HG02885 (cell line): Measurements from ENCODE around the gene SDCCAG8.

ENCODE experiments used
- ATAC-seq: cut with Tn5 transposase; IDR thresholded peaks from one replicate; pipeline ENCODE4 v1.9.1; 2021; ENCODE audit warnings: mild to moderate bottlenecking; ENCODE audit not compliant: unreplicated experiment, poor library complexity

Gene SDCCAG8

DNA sequence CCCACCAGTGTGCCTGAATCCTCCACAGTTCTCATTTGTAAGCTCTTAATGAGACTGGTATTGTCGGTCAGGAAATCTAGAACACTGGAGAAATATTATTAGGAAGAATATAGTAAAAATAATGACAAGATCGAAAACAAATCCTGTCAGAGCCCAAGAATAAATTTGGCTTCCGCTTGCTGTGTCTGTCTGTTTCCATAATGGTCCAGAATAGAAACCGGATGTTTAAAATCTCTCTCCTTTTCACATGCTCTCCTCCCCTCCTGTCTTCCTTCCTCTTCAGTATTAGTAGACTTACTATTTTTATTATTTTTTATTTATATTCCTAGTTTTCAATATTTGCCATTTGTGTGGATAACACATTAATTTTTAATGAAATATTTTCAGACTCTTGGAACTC, 187.7 kb downstream of the SDCCAG8 start:
- ATAC-seq: no peak

DNA sequence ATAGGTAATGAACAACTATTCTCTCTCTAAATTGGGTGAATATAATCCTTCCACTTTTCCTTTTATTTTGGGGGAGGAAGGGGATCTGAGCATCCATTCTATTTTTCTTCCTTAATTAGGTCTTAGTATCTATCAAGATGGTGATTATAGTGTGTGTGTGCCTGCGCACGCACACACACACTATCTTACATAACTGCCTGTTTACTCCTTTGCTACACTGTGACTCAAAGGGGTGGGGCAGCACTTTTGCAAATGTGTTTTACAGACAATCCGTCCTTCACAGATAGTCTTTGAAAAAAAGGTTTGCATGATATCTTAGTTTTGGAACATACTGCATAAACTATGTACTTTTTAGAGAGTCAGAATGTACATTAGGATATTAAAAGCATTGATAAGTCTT, 191.5 kb downstream of the SDCCAG8 start:
- no peak for ATAC-seq

DNA sequence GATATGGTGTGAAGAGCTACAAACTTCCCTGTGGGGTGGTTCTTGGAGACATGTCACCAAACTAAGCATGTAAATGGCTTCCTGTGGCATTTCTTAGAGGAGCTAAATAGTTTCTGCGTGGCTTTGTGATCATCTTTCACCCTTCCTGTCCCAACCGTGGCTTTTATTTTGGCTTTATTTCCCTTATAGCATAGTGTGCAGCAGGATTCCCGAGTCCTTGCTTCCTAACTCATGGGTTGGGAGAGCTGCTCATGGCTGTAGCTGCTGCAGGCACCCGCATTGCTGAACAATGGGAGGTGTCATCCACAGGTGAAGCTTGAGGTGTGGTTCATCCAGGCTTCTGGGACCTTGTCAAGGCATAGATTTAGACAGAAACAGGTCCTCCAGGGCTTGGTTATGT, 192.0 kb downstream of the SDCCAG8 start:
- ATAC-seq: no peak

DNA sequence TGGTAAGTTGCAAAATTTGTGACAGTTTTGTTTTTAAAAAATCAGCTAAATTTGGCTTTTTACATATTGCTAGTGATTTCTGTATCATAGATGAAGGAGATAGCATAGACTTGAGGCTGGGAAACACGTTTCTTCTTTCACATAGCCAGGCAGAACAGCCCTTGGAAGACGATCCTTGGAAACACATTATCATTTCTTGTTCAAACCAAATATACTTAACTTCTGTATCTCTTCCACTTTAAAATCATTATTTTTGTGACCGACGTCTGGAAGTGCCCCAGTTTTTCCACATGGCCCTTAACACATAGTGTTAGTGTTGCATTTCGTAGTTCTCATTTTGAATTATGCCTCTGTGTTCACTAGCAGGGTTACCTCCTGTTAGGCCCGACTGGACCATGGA, 193.5 kb downstream of the SDCCAG8 start:
- ATAC-seq: no peak

DNA sequence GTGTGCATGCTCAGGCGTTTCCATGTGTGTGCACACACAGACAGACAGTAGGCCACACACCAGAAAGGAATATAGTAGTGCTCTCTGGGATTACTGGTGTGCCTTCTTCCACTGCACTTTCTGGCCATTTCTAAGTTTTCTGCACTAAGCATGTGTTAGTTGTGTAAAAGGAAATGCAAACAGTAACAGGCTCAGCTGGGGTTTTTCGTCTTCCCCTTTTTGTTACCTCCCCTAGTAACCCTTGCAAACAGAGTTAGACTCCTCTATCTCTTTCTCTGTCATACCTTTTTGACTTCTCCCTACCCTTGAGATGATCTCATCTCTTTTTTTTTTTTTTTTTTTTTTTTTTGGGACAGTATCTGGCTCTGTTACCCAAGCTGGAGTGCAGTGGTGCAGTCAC, 196.3 kb downstream of the SDCCAG8 start:
- ATAC-seq: no peak

DNA sequence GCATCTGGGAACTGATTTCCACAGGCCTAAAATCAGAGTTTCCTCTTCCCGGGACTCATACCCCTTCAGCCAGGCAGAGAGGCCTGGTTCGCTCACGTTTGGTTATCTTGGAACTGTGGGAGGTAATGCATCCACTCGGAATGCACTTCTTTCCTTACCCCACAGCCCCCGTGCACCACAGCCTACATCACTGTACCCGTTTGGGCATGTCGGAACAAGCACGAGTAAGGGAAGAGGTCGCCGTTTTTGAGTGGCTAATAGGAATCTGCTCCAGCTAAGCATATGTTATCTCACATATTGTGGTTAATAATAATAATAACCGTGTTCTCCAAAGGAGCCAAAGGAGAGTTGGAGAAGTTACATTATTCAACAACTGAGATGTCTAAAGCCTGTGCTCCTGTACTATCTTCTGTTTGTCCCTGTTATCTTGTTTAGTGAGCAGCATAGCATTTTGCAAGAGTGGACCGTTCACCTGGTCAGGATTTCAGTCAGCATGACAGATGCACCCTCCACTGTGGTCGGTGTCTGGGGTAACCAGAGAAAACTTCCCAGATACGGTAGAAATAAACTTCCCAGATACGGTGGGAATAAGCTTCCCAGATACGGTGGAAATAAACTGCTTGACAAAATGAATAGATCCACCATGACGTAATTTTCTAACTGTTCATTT, 198.6 kb downstream of the SDCCAG8 start:
- no peak for ATAC-seq

DNA sequence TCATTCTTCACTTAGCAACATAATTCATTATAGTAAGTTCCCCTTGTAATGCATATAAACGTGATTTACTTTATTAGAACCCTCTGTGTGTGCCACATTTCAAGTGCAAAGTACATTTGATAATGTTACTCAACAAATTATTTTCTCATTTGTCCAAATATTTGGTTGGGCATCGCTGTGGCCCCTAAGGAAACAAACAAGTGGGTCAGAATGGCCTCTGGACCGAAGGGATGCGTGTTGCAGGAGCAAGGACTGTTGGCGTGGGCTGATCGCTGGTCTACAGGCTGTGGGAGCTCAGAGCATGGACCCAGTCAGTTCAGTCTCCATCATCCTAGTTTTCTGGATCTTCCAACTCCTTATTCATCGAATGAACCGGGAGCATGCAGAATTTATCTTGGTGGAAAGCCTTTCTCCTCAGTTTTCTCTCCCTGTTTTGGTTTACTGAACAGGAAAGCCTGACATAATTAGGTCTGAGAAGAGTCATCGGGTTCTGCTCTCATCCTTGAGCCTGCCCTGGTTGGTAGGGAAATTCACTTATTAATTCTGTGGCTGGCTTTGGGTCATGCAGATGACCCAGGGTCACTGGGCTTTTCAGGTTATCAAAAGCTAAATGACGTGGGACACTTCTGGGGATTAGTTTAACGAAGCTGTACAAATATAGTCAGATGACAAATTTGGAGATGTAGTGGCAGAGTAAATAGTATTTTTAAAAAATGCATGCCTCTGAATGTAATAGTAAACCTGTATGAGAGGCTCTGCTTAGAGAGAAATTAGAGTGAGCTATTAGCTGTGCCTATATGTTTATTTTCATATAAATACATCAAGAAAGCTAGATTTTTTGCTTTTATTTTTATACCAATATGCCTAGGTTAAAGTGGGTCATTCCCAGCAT, 200.2 kb downstream of the SDCCAG8 start:
- no peak for ATAC-seq

DNA sequence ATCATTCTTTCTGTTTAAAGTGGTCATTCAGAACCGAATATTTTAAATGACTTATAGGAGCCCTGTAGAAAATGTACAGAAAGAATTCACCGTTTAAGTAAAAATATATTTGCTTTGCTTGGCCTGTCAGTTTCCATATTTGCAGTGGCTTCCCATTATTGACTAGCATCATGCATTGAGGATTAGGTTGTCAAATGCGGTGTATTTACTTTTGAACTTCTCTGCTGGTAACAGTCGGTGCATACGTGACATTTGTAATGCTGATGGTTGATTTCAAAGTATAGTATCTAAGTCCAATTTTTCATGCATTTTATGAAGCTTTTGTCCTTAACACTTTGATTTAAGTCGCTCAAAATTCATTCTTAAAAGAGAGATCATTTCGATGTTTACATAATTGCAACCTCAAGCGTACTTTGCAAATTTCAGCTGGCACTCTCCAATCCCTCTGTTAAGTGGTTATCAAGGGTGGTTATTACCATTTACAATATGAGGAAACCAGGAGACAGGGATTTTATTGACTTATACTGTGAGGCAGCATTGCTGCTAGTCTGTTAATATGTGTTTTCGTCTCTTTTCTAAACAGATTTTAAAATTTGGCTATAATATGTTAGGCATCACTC, 201.6 kb downstream of the SDCCAG8 start:
- no peak for ATAC-seq

DNA sequence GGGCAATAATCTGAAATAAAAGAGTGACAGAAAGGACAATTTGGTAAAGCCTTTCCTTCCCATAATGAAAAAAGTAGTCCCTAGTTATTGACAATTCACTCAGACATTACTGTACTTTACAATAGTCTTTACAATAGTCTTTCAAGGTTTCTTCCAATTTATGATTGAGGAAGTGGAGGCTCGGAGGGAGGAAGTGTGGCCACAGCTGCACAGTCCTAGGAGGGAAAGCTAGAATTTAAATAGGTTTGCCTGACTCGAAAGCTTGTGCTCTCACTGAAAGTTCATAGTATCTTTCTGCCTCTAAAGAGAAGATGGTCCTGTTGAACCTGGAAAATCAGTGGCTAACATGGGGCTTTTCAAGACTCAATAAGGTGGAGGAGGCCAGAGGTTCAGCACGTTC, 203.2 kb downstream of the SDCCAG8 start:
- ATAC-seq: no peak

DNA sequence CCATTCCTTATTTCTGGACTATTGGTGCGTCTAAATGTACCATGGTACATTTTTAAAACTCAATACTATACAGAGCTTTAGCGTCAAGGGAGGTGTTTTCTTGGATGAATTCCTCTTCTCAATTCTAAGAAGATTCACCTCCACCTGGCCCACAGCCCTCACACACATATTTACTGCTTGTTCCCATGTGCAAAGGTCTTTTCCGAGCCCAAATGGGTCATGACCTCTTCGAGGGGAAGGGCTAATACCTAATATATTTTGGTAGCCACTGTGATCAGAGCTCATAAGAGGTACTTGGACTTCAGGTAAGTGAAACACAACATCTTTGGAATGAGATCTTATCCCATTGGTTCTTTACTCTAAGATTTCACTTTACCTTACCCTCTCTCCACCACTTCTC, 205.9 kb downstream of the SDCCAG8 start:
- no peak for ATAC-seq

DNA sequence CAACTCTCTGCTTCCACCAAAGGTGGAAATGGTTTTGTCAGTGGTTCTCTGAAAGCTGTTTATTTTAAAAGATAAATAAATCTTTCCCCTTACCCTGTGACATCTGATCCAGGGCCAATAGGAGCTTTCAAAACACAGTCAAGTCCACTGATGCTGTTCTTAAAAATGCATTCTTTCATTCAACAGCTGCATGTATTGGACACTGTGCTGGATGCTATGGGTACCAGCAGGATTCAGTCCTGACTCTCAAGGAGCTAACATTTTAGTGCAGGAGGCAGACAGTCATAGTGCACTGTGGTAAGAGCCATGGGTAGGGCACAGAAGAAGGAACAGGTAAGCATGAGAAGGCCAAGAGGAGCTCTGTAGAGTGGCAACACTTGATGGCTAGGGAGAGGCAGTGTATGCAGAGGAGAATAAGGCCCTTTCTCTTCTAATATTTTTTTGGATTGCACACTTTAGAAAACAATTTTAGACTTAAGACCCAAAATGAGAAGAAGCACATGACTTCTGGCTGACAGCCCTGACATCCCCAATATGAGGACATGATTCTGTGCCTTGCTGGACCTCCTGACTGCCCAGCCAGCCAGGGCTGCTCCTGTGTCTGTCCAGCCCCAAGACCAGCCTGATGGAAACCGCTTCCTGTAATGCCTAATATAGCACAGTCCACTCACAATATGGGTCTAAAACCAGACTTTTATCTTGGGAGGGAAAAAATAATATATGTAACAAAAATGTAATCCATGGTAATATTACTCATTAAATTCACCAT, 207.3 kb downstream of the SDCCAG8 start:
- ATAC-seq: no peak

DNA sequence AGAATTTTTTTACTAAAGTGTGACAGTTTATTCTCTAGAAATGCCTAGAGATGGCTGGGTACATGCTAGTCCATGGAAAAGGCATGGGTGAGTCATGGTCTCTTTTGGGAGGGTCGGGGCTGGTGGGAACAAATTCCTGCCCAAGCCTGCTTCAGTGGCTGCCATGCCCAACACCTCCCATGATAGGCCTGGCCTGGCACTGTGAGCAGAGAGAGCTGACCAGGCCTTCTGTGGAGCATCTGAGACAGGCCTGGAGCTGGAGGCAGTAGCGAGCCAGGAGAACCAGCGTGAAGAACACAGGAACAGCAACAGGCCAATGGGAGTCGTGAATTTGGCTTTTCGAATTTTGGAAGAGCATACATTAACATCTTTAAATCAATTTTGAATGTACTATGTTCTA, 209.2 kb downstream of the SDCCAG8 start:
- no peak for ATAC-seq

DNA sequence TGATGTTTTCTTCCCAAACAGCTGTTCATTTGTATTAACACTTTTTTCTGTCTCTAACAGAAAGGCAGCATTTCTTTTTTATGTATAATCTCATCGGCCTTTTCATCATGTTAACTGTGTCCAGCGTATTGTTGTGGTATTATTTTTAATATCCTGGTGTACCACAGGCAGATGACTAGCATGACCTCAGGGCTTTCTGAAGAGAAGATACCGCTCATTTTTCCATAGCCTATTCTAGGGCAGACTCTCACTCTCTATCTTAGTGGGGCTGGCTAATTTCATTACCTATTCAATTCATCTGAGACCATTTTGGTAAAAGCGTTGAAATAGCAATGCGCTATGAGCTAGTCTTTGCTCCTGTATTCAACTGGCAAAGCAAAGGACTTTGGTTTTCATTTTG, 209.9 kb downstream of the SDCCAG8 start:
- peak; percentile 87 for ATAC-seq

DNA sequence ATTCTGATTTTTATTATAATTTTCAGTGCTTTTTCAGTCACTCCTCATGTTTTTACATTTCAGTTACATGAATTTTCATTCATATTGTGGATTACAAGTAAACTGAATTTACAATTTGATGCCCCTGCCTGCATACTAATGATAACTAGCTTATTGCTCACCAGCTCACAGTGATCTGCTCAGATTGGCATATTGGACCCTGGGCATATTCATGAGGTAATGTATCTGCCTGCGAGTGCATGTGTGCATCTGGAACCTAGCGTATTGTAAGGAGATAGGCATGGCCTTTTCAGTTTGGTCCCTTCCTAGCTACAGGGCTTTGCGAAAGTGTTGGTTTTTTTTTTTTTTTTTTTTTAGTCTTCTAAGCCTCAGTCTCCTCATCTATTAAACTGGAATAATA, 213.7 kb downstream of the SDCCAG8 start:
- ATAC-seq: no peak

DNA sequence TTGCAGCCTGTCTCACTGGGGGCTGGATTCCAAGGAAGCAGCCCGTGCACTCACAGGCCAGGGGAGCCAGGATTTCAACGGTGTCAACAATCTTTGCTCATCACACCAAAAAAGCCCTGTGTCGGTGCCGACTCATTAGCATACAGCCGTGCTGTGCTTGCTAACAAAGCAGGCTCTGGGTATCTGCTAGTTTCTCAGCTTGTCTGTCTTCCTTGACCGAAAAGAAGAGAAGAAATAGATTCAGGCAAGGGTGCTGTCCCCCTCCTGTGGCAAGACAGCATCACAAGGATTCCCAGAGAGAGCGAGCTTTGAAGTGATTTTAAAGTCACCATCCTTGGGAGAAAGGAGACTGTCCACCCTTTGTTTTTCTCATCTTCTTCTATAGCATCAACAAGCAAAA, 214.7 kb downstream of the SDCCAG8 start:
- ATAC-seq: no peak

DNA sequence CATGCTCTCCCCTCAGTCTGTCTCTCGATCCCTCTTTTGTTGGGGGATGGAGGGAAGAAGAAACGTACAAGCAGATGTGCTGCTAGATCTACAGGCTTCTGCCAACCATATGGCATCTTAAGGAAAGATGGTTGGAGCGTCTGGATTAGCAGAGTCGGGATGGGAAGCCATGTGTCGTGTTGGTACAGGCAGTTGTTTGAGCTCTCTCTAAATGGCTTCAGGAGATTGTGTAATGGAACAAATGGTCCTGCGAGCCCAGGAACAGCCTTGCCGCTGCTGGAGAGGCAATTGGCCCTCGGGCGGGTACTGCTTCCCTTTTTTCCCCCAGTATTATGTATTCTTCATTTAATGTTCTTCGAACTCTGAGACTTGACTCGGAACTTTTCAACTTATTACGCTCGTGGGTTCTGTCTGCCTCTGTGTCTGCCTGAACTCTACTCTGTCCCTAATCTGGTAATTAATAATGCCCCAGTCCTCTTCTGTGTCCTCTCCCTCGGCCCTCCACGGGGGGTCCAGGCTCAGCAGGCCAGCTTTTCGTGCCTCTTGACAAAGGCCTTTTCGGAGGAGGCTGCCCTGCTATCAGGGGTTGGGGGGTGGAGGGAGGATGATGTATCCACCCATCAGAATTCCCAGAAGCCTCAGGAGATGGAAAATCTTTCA, 215.3 kb downstream of the SDCCAG8 start:
- ATAC-seq: no peak

DNA sequence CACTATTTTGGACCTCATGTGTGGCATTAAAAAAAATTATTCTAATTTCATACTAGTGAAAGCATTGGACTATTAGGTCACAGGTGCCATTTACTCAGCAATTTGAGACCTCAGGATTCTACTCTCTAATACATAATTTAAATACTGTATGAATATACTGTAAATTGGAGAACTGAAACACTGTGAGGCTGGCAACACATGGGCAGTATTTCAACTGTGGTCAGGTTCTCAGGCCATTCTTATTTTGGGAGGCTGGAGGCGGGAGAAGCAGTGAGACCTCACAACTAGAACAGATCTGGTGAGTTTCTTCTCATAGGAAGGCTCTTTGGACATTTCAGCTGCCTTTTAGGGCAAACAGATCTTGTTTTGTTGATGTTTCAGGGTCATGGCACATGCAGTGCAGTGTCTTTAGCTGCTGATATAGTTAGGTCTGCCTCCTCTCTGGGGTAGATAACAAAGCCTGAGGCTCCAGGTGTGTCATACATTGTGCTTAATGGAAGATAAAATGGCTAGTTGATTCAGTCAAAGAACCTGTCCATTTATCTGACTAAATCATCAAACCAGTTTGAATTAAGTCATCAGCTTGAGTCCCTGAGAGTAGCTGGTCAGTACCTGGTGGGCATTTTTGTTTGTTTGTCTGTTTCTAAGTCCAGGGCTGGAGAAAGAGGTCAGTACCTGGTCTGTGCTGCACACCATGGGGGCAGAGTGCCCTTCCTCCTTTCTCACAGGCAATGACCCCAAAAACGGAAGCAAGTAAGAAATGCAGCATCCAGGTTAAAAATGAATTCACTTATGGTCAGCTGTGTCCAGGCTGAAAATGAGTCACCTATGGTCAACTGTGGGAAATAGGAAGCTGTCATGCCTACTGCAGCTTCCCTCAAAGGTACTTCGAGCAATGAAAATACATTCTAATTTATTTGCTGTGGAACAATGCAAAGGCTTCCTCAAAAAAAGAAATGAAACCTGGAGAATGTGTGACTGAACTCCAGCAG, 216.2 kb downstream of the SDCCAG8 start:
- peak; percentile 90 for ATAC-seq

DNA sequence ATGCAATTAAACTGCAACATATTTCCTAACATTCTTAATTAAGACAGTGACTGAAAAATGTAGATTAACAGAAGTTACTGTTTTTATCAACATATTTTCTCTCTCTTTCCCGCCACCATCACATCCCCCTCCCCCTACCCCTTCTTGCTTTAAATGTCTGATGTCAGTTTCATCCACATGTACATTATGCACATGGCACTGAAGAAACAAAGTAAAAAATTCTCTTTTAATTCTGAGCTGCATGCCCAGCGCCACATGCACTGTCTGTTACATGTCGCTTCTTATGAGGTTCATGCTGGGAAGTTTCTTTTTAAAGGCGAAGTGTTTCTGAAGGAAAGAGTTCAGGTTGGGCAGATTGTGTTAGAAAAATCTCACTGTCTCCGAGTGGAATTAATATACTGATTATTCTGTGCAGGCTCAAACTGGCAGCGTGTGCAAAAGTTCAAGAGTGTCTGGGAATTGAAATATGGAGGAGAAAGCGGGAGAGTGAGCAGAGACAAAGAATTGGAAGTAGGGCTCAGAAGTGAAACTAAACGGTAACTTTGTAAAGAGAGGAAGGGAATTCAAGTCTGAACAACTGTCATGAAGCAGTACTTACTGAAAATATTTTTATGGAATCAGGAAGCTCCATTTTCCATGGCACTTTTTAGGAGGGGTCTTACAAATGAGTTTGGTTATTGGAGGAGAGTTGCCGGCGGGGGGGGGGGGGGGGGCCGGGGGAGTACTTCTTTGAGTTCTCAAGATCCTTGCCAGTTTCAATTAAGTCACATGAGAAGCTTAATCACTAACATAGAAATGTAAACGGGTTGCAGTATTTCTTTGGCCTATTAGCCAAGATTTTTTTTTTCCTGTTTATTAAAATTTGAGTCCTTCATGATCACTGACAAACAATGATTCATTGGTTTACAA, 217.6 kb downstream of the SDCCAG8 start:
- ATAC-seq: no peak
